HG03159 (cell line): ENCODE data around the gene TIMM13.

Experiments
- ATAC-seq: cut with Tn5 transposase; IDR thresholded peaks from one replicate; pipeline ENCODE4 v1.9.1; 2021; ENCODE audit warnings: mild to moderate bottlenecking, moderate library complexity; ENCODE audit not compliant: unreplicated experiment

The TIMM13 gene

DNA sequence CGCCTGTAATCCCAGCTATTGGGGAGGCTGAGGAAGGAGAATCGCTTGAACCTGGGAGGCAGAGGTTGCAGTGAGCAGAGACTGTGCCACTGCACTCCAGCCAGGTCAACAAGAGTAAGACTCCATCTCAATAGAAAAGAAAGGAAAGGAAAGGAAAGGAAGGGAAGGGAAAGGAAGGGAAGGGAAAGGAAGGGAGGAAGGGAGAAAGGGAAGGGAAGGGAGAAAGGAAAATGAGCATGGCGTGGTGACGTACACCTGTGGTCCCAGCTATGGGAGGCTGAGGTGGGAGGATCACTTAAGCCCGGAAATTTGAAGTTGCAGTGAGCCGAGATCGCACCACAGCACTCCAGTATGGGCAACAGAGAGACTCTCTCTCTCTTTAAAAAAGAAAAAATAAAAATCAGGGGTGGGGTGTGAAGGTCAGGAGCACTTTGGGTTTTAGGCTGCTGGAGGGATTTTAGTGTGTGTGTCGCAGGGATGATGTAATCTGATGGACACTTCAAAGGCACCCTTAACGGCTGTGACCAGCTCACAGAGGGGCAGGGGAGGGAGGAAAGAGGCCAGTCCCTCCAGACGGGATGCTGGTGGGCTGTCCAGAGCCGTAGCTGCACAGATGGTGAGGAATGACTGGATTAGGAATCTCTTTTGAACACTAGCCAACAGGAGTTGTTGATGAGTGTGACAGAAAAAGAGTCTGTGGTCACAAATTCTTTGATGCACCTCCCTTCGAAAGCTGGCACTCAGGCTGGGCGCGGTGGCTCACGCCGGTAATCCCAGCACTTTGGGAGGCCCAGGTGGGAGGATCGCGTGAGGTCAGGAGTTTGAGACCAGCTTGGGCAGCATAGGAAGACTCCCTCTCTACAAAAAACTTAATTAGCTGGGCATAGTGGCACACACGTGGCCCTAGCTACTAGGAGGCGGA is 39.8 kb downstream of the TIMM13 start:
- ATAC-seq = no peak

GRCh38 chr19:2385053-2385721 is 42.2 kb downstream of the TIMM13 start:
- no peak for ATAC-seq

GRCh38 chr19:2382530-2383222 is 44.7 kb downstream of the TIMM13 start:
- ATAC-seq = no peak

DNA sequence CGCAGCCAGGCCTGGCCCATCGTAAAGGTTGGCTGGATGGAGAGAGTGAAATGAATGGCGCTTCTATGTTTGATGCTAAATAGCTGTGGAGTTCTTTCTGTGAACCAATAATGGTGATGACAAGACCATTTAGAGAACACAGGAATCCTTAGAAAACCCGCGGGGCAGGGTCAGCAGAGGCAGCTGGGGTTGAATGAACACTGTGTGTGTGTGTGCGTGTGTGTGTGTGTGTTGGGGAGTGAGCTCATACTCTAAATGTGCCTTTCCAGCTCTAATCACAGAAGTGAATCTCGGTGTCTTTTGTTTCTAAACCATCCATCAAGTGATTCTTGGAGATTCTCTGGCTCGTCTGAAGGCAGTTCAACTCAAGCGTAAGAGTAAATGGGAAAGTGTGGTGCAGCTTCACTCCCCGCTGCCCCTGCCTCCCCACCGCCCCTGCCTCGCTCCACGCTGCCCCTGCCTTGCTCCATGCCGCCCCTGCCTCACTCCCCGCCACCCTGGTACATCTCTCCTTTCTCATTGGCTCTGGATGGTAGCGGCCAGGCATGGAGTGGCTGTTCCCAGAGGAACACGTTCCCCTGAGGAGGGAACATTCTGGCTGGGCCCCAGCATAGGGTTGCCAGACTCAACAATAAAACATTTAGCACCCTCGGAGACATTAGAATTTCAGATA is 46.1 kb downstream of the TIMM13 start:
- no peak for ATAC-seq

DNA sequence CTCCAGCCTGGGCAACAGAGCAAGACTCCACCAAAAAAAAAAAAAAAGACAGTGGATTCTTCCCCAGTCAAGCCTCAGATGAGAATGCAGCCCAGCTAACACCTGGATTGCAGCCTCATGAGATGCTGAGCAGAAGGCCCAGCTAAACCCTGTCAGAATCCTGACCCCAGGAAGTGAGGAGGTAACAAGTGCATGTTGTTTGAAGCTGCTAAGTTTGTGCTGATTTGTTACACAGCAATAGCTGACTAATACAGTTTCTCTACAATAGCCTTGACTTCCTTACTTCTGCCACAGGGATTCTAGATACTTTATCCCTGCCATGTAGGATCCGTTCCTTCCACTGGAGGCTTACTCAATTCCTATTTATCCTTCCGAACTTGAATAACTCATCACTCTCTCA is 46.8 kb downstream of the TIMM13 start:
- no peak for ATAC-seq

- no peak for ATAC-seq
Observed at GRCh38 chr19:2376784-2377519, 50.4 kb downstream of the TIMM13 start.
